Measurements from ENCODE around the gene HILPDA.
"Not testable (repeated sequence)": the region's sequence is repeated elsewhere in the genome, so short reads cannot be mapped to it uniquely, and the experiment has no call there.

The HILPDA gene

DNA sequence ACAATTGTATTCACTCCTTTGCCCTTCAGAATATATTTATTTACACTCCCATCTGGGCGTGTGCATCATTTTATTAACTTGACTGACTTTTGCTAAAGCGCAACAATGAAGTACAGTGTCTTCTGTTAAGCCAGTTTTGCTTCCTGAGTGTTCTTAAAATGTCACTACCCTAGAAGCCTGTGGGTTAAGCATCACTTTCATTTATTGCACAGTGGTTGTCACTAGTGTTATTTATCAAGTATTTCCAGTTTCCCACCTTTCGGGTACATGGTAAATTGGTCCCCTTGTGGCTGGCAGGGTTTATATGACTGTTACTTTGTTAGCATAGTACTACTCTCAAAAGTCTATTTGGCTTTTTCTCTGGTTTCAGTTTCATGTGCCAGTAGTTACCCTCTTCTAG lies 3.3 kb downstream of the HILPDA start:
- H4K91ac ChIP-seq (ENCODE audit: low read depth, low read length): no peak overlapping the region
- H3K9ac ChIP-seq (ENCODE audit: low read length): no peak overlapping the region
- no peak for DNase-seq
- H4K8ac ChIP-seq (ENCODE audit: low read depth, low read length): no peak overlapping the region
- H3K23ac ChIP-seq (ENCODE audit: low read length): no peak overlapping the region
- H3K9me3 ChIP-seq (ENCODE audit: insufficient read depth, low read depth, low read length): no peaks in the 10 kb centered on the region
- H3K36me3 ChIP-seq (ENCODE audit: control insufficient read depth in 1 of 2, insufficient read depth in 2 of 2, low read length in 2 of 2): peaks cover 4 to 15% of the 10 kb centered on the region in 2 experiments
- no peak overlapping the region for H2BK12ac ChIP-seq (ENCODE audit: low read length)
- H3K14ac ChIP-seq (ENCODE audit: low read length): no peak overlapping the region
- H2AFZ ChIP-seq (ENCODE audit: insufficient read depth, low read length, poor library complexity): no peak overlapping the region
- H3K18ac ChIP-seq (ENCODE audit: low read length): no peak overlapping the region
- H4K12ac ChIP-seq (ENCODE audit: low read depth, low read length): no peak overlapping the region
- H3K79me2 ChIP-seq (ENCODE audit: control insufficient read depth, insufficient read depth, low read length, poor library complexity): peaks cover 13% of the 10 kb centered on the region
- H3K4me1 ChIP-seq (ENCODE audit: control insufficient read depth in 1 of 2, insufficient read depth in 2 of 2, low read length in 2 of 2): peaks cover 13 to 21% of the 10 kb centered on the region in 2 experiments
- H3K4ac ChIP-seq (ENCODE audit: low read depth, low read length): no peak overlapping the region
- no peaks in the 10 kb centered on the region for H3K27me3 ChIP-seq (ENCODE audit: insufficient read depth, low read length)
- H3K4me3 ChIP-seq (ENCODE audit: low read depth, low read length): no peak overlapping the region
- H3K4me2 ChIP-seq (ENCODE audit: low read length): no peak overlapping the region
- peaks cover 20% of the 10 kb centered on the region for H3K79me1 ChIP-seq (ENCODE audit: low read length)
- no peak overlapping the region for H2AK5ac ChIP-seq (ENCODE audit: low read length)
- no peak overlapping the region for H2BK120ac ChIP-seq (ENCODE audit: insufficient read depth, low read length, poor library complexity)
- no CpG with 5 or more reads among the region's 3 CpGs for WGBS (ENCODE audit: extremely low coverage, insufficient coverage, insufficient read length)
- no peak overlapping the region for H3K27ac ChIP-seq (ENCODE audit: low read depth, low read length)
- no peak overlapping the region for H2BK5ac ChIP-seq (ENCODE audit: low read depth, low read length, poor library complexity)

GRCh38 chr7:128459394-128459878 lies 3.8 kb downstream of the HILPDA start:
- H2AK5ac ChIP-seq (ENCODE audit: low read length): no peak overlapping the region
- H2BK12ac ChIP-seq (ENCODE audit: low read length): no peak overlapping the region
- no peak overlapping the region for H3K4me2 ChIP-seq (ENCODE audit: low read length)
- H3K36me3 ChIP-seq (ENCODE audit: control insufficient read depth in 1 of 2, insufficient read depth in 2 of 2, low read length in 2 of 2): peaks cover 7 to 15% of the 10 kb centered on the region in 2 experiments
- H3K27me3 ChIP-seq (ENCODE audit: insufficient read depth, low read length): no peaks in the 10 kb centered on the region
- H4K91ac ChIP-seq (ENCODE audit: low read depth, low read length): no peak overlapping the region
- no peak overlapping the region for H3K18ac ChIP-seq (ENCODE audit: low read length)
- H3K14ac ChIP-seq (ENCODE audit: low read length): no peak overlapping the region
- H3K79me1 ChIP-seq (ENCODE audit: low read length): peaks cover 17% of the 10 kb centered on the region
- no peak overlapping the region for H4K8ac ChIP-seq (ENCODE audit: low read depth, low read length)
- peaks cover 12 to 17% of the 10 kb centered on the region in 2 experiments for H3K4me1 ChIP-seq (ENCODE audit: control insufficient read depth in 1 of 2, insufficient read depth in 2 of 2, low read length in 2 of 2)
- no peak overlapping the region for H2BK5ac ChIP-seq (ENCODE audit: low read depth, low read length, poor library complexity)
- no peak overlapping the region for H2AFZ ChIP-seq (ENCODE audit: insufficient read depth, low read length, poor library complexity)
- H4K12ac ChIP-seq (ENCODE audit: low read depth, low read length): no peak overlapping the region
- H3K4ac ChIP-seq (ENCODE audit: low read depth, low read length): peak overlapping the region; percentile 25
- no peak overlapping the region for H3K27ac ChIP-seq (ENCODE audit: low read depth, low read length)
- no peak overlapping the region for H3K4me3 ChIP-seq (ENCODE audit: low read depth, low read length)
- no peaks in the 10 kb centered on the region for H3K9me3 ChIP-seq (ENCODE audit: insufficient read depth, low read depth, low read length)
- H2BK120ac ChIP-seq (ENCODE audit: insufficient read depth, low read length, poor library complexity): no peak overlapping the region
- H3K23ac ChIP-seq (ENCODE audit: low read length): no peak overlapping the region
- no peak overlapping the region for H3K9ac ChIP-seq (ENCODE audit: low read length)
- peak; percentile 56 to 67 for DNase-seq
- WGBS (ENCODE audit: extremely low coverage, insufficient coverage, insufficient read length): no CpG with 5 or more reads among the region's 5 CpGs
- peaks cover 13% of the 10 kb centered on the region for H3K79me2 ChIP-seq (ENCODE audit: control insufficient read depth, insufficient read depth, low read length, poor library complexity)

GRCh38 chr7:128462460-128462859 lies 6.8 kb downstream of the HILPDA start:
- no peak overlapping the region for H2BK5ac ChIP-seq (ENCODE audit: low read depth, low read length, poor library complexity)
- no peak overlapping the region for H2BK120ac ChIP-seq (ENCODE audit: insufficient read depth, low read length, poor library complexity)
- H2AK5ac ChIP-seq (ENCODE audit: low read length): no peak overlapping the region
- no CpG with 5 or more reads among the region's 5 CpGs for WGBS (ENCODE audit: extremely low coverage, insufficient coverage, insufficient read length)
- H3K4ac ChIP-seq (ENCODE audit: low read depth, low read length): no peak overlapping the region
- peaks cover 0 to 2% of the 10 kb centered on the region in 2 experiments for H3K4me1 ChIP-seq (ENCODE audit: control insufficient read depth in 1 of 2, insufficient read depth in 2 of 2, low read length in 2 of 2)
- H3K4me2 ChIP-seq (ENCODE audit: low read length): no peak overlapping the region
- peaks cover 7 to 9% of the 10 kb centered on the region in 2 experiments for H3K36me3 ChIP-seq (ENCODE audit: control insufficient read depth in 1 of 2, insufficient read depth in 2 of 2, low read length in 2 of 2)
- H4K91ac ChIP-seq (ENCODE audit: low read depth, low read length): no peak overlapping the region
- no peaks in the 10 kb centered on the region for H3K79me2 ChIP-seq (ENCODE audit: control insufficient read depth, insufficient read depth, low read length, poor library complexity)
- no peak overlapping the region for H3K9ac ChIP-seq (ENCODE audit: low read length)
- no peak overlapping the region for H3K23ac ChIP-seq (ENCODE audit: low read length)
- H4K8ac ChIP-seq (ENCODE audit: low read depth, low read length): no peak overlapping the region
- no peaks in the 10 kb centered on the region for H3K27me3 ChIP-seq (ENCODE audit: insufficient read depth, low read length)
- H3K4me3 ChIP-seq (ENCODE audit: low read depth, low read length): no peak overlapping the region
- no peak for DNase-seq
- no peak overlapping the region for H2BK12ac ChIP-seq (ENCODE audit: low read length)
- H3K14ac ChIP-seq (ENCODE audit: low read length): no peak overlapping the region
- no peak overlapping the region for H4K12ac ChIP-seq (ENCODE audit: low read depth, low read length)
- H3K79me1 ChIP-seq (ENCODE audit: low read length): no peaks in the 10 kb centered on the region
- H3K27ac ChIP-seq (ENCODE audit: low read depth, low read length): no peak overlapping the region
- H2AFZ ChIP-seq (ENCODE audit: insufficient read depth, low read length, poor library complexity): no peak overlapping the region
- no peak overlapping the region for H3K18ac ChIP-seq (ENCODE audit: low read length)
- H3K9me3 ChIP-seq (ENCODE audit: insufficient read depth, low read depth, low read length): no peaks in the 10 kb centered on the region

- not testable (repeated sequence) for H3K27ac ChIP-seq (ENCODE audit: low read depth, low read length); H3K4me1 ChIP-seq (ENCODE audit: control insufficient read depth in 1 of 2, insufficient read depth in 2 of 2, low read length in 2 of 2); H3K4ac ChIP-seq (ENCODE audit: low read depth, low read length); H4K8ac ChIP-seq (ENCODE audit: low read depth, low read length); H3K18ac ChIP-seq (ENCODE audit: low read length); H2AFZ ChIP-seq (ENCODE audit: insufficient read depth, low read length, poor library complexity); H3K79me1 ChIP-seq (ENCODE audit: low read length); H3K9ac ChIP-seq (ENCODE audit: low read length); H3K4me3 ChIP-seq (ENCODE audit: low read depth, low read length); H3K36me3 ChIP-seq (ENCODE audit: control insufficient read depth in 1 of 2, insufficient read depth in 2 of 2, low read length in 2 of 2); H3K27me3 ChIP-seq (ENCODE audit: insufficient read depth, low read length); H4K91ac ChIP-seq (ENCODE audit: low read depth, low read length); DNase-seq; H3K79me2 ChIP-seq (ENCODE audit: control insufficient read depth, insufficient read depth, low read length, poor library complexity); H2BK120ac ChIP-seq (ENCODE audit: insufficient read depth, low read length, poor library complexity); H2AK5ac ChIP-seq (ENCODE audit: low read length); H4K12ac ChIP-seq (ENCODE audit: low read depth, low read length); H3K9me3 ChIP-seq (ENCODE audit: insufficient read depth, low read depth, low read length); H2BK12ac ChIP-seq (ENCODE audit: low read length); H3K14ac ChIP-seq (ENCODE audit: low read length); H3K4me2 ChIP-seq (ENCODE audit: low read length); H2BK5ac ChIP-seq (ENCODE audit: low read depth, low read length, poor library complexity); H3K23ac ChIP-seq (ENCODE audit: low read length)
- WGBS (ENCODE audit: extremely low coverage, insufficient coverage, insufficient read length): no CpG with 5 or more reads among the region's 30 CpGs
Measured at GRCh38 chr7:128463345-128463744, 7.7 kb downstream of the HILPDA start.

All from trophoblast cell (in vitro differentiated cells and primary cell).